GM10266 (cell line): ENCODE measurements around the gene HOMER3.
"Not testable (repeated sequence)": the region's sequence is repeated elsewhere in the genome, so short reads cannot be mapped to it uniquely, and the experiment has no call there.

ENCODE experiments used
- DNase-seq: peaks from one replicate; pipeline ENCODE4 v3.0.0; 2012; ENCODE audit errors: extremely low spot score
- TF ChIP-seq, protein P1 (sequence below): IDR thresholded peaks from 2 replicates; pipeline ENCODE4 v1.5.1; 2012; ENCODE audit warnings: mild to moderate bottlenecking, low read depth; ENCODE audit not compliant: control insufficient read depth, insufficient read depth; ENCODE audit errors: missing control alignments

HOMER3 gene

GRCh38 chr19:18921593-18921992 lies 19.4 kb downstream of the HOMER3 start:
- no peak for DNase-seq
- TF ChIP-seq, protein P1, sequence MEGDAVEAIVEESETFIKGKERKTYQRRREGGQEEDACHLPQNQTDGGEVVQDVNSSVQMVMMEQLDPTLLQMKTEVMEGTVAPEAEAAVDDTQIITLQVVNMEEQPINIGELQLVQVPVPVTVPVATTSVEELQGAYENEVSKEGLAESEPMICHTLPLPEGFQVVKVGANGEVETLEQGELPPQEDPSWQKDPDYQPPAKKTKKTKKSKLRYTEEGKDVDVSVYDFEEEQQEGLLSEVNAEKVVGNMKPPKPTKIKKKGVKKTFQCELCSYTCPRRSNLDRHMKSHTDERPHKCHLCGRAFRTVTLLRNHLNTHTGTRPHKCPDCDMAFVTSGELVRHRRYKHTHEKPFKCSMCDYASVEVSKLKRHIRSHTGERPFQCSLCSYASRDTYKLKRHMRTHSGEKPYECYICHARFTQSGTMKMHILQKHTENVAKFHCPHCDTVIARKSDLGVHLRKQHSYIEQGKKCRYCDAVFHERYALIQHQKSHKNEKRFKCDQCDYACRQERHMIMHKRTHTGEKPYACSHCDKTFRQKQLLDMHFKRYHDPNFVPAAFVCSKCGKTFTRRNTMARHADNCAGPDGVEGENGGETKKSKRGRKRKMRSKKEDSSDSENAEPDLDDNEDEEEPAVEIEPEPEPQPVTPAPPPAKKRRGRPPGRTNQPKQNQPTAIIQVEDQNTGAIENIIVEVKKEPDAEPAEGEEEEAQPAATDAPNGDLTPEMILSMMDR: no peak

- no peak for DNase-seq
- TF ChIP-seq, protein P1: no peak
Measured at GRCh38 chr19:18920400-18920799, 20.6 kb downstream of the HOMER3 start.

DNA sequence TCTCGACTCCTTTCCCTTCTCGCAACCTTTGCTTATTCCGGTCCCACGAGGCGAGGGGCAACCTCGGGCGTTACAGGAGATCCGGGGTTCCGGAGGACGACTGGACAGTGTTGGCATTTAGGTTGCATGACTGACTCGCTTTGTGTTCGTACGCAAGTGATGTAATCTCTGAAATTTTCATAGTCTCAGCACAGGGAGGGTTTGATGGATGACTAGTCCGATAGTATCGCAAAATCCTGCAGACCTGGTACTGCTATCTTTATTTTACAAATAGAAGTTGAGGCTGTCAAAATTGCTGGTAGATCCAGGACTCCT lies 21.2 kb downstream of the HOMER3 start:
- DNase-seq: no peak
- TF ChIP-seq, protein P1: no peak

DNA sequence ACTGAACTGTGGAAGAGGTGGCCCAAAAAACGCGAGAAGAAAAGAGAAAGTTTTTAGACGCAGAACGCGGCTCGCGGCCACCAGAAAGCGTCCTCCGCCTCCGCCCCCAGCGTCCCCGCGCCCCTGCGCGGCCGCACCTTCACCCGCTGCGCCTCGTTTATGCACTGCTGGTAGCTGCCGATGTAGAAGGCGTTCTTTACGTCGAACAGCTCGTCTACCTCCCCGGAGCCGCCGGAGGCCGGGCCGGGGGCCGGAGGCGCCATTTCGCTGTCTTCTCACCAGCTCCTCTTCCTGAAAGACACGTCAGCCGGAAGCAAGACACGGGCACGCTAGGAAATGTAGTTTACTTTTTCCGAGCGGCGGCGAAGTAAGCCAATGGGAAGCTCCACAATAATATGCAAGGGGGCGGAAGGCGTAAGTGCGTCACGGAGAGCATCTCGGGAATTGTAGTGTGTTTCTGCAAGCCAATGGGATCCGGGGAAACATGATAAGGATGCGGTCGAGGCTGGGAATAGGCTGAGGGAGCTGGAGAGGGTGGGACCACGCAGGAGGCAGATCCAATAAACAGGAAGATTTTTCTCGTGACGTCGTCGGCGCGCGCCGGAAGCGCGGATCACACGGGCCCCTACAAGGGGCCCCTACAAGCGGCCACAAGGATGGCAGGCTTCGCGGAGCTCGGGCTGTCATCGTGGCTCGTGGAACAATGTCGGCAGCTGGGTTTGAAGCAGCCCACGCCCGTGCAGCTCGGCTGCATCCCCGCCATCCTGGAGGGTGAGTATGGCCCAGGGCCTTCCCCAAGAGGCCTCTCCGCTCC lies 21.7 kb downstream of the HOMER3 start, which contains the start of the genes COPE and DDX49:
COPE (minus strand) TSS at position 302 of the 814 bp plus-strand sequence; CDS start at position 263, 39 bp downstream.
DDX49 (plus strand) TSS at position 630 of the 814 bp plus-strand sequence; CDS start at position 657, 27 bp downstream.
- DNase-seq: peak; percentile 99
- TF ChIP-seq, protein P1: peak; percentile 6

DNA sequence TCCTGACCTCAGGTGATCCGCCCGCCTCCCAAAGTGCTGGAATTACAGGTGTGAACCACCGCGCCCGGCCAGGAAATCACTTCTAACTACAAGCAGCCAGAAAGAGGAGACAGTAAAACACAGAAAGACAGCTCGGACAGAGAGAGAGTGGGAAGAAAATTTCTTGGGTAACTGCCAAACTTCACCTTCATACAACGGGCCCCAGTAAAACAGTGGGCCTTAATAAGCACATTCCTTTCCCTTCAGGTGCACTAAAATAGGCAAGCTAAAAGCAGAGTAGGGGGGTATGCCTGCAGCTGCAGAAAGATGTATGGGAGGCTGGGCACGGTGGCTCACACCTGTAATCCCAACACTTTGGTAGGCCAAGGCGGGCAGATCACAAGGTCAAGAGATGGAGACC lies 23.4 kb downstream of the HOMER3 start:
- DNase-seq: not testable (repeated sequence)

DNA sequence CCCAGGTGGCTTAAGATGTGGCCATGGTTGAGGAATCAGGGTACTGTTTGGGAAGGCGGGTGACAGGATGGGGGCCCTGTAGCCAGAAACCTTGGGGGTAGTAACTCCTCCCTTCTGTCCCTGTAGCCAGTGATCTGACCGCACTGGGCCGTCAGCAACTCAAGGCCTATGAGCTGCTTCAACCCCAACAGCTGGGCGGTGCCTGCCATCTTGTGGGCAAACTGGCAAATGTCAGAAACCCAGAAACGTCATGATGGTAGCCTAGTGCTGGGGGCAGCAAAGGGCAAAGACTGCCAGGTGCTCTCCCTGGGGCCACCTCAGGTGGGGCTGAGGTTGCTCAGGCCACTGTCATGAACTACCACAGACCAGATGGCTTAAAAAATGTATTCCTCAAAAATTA lies 25.4 kb downstream of the HOMER3 start:
- TF ChIP-seq, protein P1: peak; percentile 34
- no peak for DNase-seq

- TF ChIP-seq, protein P1: no peak
Measured at GRCh38 chr19:18913466-18913865, 27.6 kb downstream of the HOMER3 start.

DNA sequence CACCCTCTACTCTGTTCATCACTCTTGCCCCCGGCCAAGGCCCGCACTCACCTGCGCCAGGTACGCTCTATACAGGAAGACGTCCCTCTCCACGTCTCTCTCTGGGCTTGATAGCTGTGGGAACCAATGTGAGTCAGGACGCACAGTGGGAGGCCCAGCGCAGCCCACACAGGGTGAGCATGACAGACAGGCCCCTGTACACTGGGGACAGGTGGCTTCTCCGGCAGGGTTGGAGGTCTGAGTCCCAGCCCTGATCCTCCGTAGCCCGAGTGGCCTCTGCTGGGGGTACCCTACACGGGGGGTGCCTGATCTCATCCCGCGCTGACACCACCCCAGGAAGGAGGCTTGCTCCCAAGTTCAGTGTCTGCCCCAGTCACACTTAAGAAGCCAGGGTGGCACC lies 28.1 kb downstream of the HOMER3 start:
- TF ChIP-seq, protein P1: no peak
- DNase-seq: no peak

More at GRCh38 chr19:18913466-18913865, 27.6 kb downstream of the HOMER3 start:
- DNase-seq: no peak
